CD4-positive, CD25-positive, alpha-beta regulatory T cell (primary cell): Measurements from ENCODE around the gene ING3. TPM values are rescaled to one million over a fixed set of nuclear protein-coding genes. Genes with fewer than 3 reads are reported as not detected.

Experiments used
- ATAC-seq, 2 donors: fragments of 150-1000 bp; cut with Tn5 transposase; one replicate each; pipeline ENCODE4 v1.10.0; 2021; ENCODE audit warnings: low read depth in 2 of 2, moderate number of reproducible peaks in 2 of 2, moderate library complexity in 1 of 2
- DNase-seq, 3 donors: peaks; one replicate each; pipeline versions ENCODE4 v3.0.0 to v3.0.0-alpha.2; 2012 to 2022; ENCODE audit warnings: mixed read lengths in 1 of 3
- H3K27ac ChIP-seq: one replicate; pipeline ENCODE4 v1.7.0; 2013; ENCODE audit warnings: mild to moderate bottlenecking, low read length; ENCODE audit not compliant: insufficient read depth, poor library complexity, severe bottlenecking
- H3K27me3 ChIP-seq: one replicate; pipeline ENCODE4 v1.7.0; 2013; ENCODE audit warnings: low read length; ENCODE audit not compliant: control insufficient read depth, insufficient read depth
- H3K36me3 ChIP-seq: one replicate; pipeline ENCODE4 v1.7.0; 2013; ENCODE audit warnings: mild to moderate bottlenecking, low read length, moderate library complexity; ENCODE audit not compliant: control insufficient read depth, insufficient read depth
- H3K4me1 ChIP-seq: 2 replicates; pipeline ENCODE4 v1.7.0; 2013; ENCODE audit warnings: mild to moderate bottlenecking, low read length; ENCODE audit not compliant: insufficient read depth, control insufficient read depth, poor library complexity, severe bottlenecking
- H3K4me3 ChIP-seq: one replicate; pipeline ENCODE4 v1.7.0; 2013; ENCODE audit warnings: low read depth, mild to moderate bottlenecking, low read length, moderate library complexity
- H3K9me3 ChIP-seq, 2 experiments: 1 replicate in 1 of 2; 2 replicates in 1 of 2; pipeline ENCODE4 v1.7.0; 2013; ENCODE audit warnings: low read length in 2 of 2, mild to moderate bottlenecking in 1 of 2, moderate library complexity in 1 of 2; ENCODE audit not compliant: control insufficient read depth in 2 of 2
- H3K27ac Mint-ChIP-seq, 3 donors: one replicate each; pipeline ENCODE4 v1.8.0; 2020 to 2022; ENCODE audit warnings: mild to moderate bottlenecking in 3 of 3, mixed read lengths in 3 of 3, moderate library complexity in 2 of 3
- H3K27me3 Mint-ChIP-seq: one replicate; pipeline ENCODE4 v1.8.0; 2022; ENCODE audit warnings: mild to moderate bottlenecking, mixed read lengths
- H3K36me3 Mint-ChIP-seq: one replicate; pipeline ENCODE4 v1.8.0; 2020; ENCODE audit warnings: mixed read lengths
- H3K4me1 Mint-ChIP-seq, 4 donors: one replicate each; pipeline ENCODE4 v1.8.0; 2020 to 2022; ENCODE audit warnings: mixed read lengths in 4 of 4, mild to moderate bottlenecking in 1 of 4
- H3K4me3 Mint-ChIP-seq, 4 donors: one replicate each; pipeline ENCODE4 v1.8.0; 2020 to 2022; ENCODE audit warnings: mild to moderate bottlenecking in 4 of 4, mixed read lengths in 4 of 4, moderate library complexity in 3 of 4
- H3K9me3 Mint-ChIP-seq, 7 donors: one replicate each; pipeline ENCODE4 v1.8.0; 2020 to 2022; ENCODE audit warnings: mixed read lengths in 7 of 7, mild to moderate bottlenecking in 3 of 7, moderate library complexity in 2 of 7
- polyA plus RNA-seq, 4 donors: library from polyadenylated mRNA; unstranded; fragments of 300-500 nt; fragmentation: Illumina TruSeq; gene quantifications; one replicate each; pipeline ENCODE4 v1.2.3, GENCODE V29; 2021
- total RNA-seq: library from RNA; stranded (reverse); gene quantifications from one replicate; pipeline ENCODE4 v1.2.3, GENCODE V29; 2022

ING3 gene
- total and polyA plus RNA-seq, 5 donors from 2014 or later, result 30.4 to 49.3 (median 40.2) TPM

GRCh38 chr7:120985839-120986238, 35.3 kb downstream of the ING3 start:
- Histone ChIP-seq H3K27me3 (peaks cover 29% of the 10 kb centered on the region), H3K36me3 (no peaks in the 10 kb centered on the region), H3K4me1 (peaks cover 14% of the 10 kb centered on the region), H3K4me3 (no peak overlapping the region), H3K27ac (no peak overlapping the region), H3K9me3 (no peaks in the 10 kb centered on the region)
- Mint-ChIP-seq H3K27ac (no peak overlapping the region), H3K4me1 (peaks cover 12 to 25% (median 19%) of the 10 kb centered on the region in 4 donors), H3K9me3 (peaks cover 0 to 4% (median 0%) of the 10 kb centered on the region in 7 donors), H3K27me3 (peaks cover 48% of the 10 kb centered on the region), H3K4me3 (no peak overlapping the region), H3K36me3 (no peaks in the 10 kb centered on the region)
- ATAC-seq, result no peak
- no peak for DNase-seq

GRCh38 chr7:120986650-120987049, 36.1 kb downstream of the ING3 start:
- Histone ChIP-seq H3K36me3 (no peaks in the 10 kb centered on the region), H3K4me1 (peaks cover 14% of the 10 kb centered on the region)
- peaks cover 56% of the 10 kb centered on the region for H3K27me3 Mint-ChIP-seq

DNA sequence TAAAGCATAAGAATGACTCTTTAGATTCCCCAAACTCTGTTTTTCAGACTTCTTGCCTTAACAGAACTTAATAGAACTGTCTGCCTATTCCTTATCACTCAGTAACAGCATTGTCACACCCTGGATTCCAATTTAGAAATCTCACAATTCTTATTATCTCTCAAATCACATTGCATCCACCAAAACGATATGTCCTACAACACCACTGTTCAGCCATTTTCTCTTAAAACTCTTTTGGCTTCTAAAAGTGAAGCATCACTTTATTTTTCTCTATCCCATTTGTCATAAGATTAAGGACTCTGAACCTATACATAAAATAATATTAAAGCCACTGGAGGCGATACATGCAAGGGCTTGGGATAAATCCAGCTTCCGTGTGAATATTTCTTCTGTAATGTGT, 36.7 kb downstream of the ING3 start:
- Histone ChIP-seq H3K9me3 (no peaks in the 10 kb centered on the region), H3K27me3 (peaks cover 37% of the 10 kb centered on the region), H3K4me1 (peaks cover 14% of the 10 kb centered on the region), H3K36me3 (no peaks in the 10 kb centered on the region), H3K4me3 (no peak overlapping the region), H3K27ac (no peak overlapping the region)
- peaks cover 0 to 4% (median 0%) of the 10 kb centered on the region in 7 donors for H3K9me3 Mint-ChIP-seq
- H3K27ac Mint-ChIP-seq, result no peak overlapping the region
- ATAC-seq (no peak), DNase-seq (no peak)
- H3K4me1 Mint-ChIP-seq, result peaks cover 8 to 20% (median 16%) of the 10 kb centered on the region in 4 donors
- H3K36me3 Mint-ChIP-seq, result no peaks in the 10 kb centered on the region
- H3K27me3 Mint-ChIP-seq, result peaks cover 62% of the 10 kb centered on the region
- H3K4me3 Mint-ChIP-seq, result no peak overlapping the region

More at GRCh38 chr7:120986650-120987049, 36.1 kb downstream of the ING3 start:
- no peak for ATAC-seq
- Mint-ChIP-seq H3K27ac (no peak overlapping the region), H3K9me3 (peaks cover 0 to 4% (median 0%) of the 10 kb centered on the region in 7 donors), H3K4me1 (peaks cover 12 to 25% (median 19%) of the 10 kb centered on the region in 4 donors), H3K4me3 (no peak overlapping the region), H3K36me3 (no peaks in the 10 kb centered on the region)
- DNase-seq, result no peak
- Histone ChIP-seq H3K27me3 (peaks cover 32% of the 10 kb centered on the region), H3K27ac (no peak overlapping the region), H3K4me3 (no peak overlapping the region), H3K9me3 (no peaks in the 10 kb centered on the region)

DNA sequence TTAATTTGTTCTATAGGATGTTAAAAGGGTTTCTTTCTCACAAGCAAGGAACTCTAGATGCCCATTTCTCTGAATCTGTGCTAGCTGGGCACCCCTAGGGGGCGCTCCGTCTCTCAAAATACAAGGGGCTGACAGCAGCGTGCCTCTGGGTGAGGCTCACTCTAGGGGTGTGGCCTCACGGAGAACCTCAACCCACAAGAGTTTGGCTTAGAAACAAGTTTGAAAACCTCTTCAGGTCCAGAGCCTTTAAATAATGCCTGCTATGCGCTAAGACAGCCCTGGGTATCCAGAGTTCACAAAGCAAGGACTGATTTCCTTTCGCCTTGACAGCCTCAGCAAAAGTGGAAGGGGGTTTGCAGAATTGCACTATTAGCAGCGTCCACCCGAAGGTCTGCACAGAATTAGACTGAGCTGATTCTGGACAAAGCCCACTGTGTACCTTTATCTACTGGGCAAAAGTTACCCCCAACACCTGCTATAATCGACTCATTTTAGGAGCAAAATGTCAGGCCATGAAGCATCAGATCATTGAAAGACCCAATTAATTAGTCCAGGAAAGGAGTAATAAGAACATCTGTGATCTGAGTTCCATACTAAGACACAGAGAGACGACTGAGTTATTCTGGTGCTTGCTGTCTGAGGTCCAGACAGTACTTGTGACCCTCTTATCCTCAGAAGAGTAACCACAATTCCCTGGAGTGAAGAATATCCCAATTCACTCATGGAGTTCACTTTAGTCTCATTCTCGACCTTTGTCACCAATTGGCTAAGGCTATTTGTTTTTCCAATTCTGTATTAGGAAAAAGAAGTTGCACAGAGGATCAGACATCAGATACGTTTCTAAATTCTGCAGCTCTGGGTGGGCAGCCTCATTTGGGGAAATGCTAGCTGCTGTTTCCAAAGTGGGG, 37.4 kb downstream of the ING3 start:
- Histone ChIP-seq H3K36me3 (no peaks in the 10 kb centered on the region), H3K4me1 (peaks cover 14% of the 10 kb centered on the region), H3K9me3 (no peaks in the 10 kb centered on the region), H3K4me3 (peak overlapping the region; percentile 66), H3K27me3 (peaks cover 42% of the 10 kb centered on the region), H3K27ac (no peak overlapping the region)
- Mint-ChIP-seq H3K9me3 (peaks cover 0 to 4% (median 0%) of the 10 kb centered on the region in 7 donors), H3K27ac (no peak overlapping the region), H3K4me3 (peak overlapping the region in 3 of 4 donors; percentile 69 to 89 (median 82)), H3K4me1 (peaks cover 6 to 19% (median 16%) of the 10 kb centered on the region in 4 donors), H3K27me3 (peaks cover 69% of the 10 kb centered on the region), H3K36me3 (no peaks in the 10 kb centered on the region)
- peak; percentile 71 to 95 (median 83) for DNase-seq
- ATAC-seq, result peak; percentile 98 to 99

DNA sequence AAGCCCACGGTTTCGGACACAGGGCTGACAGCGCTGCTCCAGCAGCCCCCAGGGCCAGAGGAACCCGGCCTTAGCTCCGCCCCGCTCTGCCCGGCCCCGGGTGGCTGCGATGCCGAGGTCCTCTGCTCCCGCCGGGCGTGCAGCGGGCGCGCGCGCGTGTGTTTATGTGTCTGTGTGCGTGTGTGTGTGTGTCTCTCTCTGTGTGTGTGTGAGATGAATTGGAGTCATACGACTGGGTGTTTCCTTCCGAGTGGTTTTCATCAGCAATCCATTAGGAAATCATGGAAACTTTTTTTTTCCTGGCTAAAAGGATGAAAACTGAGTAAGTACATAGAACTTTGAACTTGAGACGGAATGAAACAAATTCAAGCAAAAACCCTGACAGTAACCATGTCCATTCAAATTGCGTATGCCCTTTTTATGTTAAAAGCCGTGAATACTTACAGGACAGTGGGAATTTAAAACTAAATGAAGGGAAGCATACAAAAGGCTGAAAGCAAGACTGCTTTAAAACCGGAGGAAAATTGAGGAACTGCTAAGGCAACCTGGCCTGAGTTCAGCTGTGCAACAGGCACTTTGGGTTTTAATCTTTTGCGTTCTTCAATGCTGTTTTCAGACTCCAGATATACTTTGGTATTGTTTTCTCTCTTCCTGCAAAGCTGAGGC, 38.1 kb downstream of the ING3 start, which contains the start of gene CPED1:
CPED1 (plus strand) TSS at position 121 of the 666 bp plus-strand sequence. CDS start 911 bp downstream, outside the sequence.
- no peaks in the 10 kb centered on the region for H3K36me3 ChIP-seq
- H3K27ac ChIP-seq, result no peak within 1 kb of the TSS
- Mint-ChIP-seq H3K27me3 (peaks cover 77% of the 10 kb centered on the region), H3K36me3 (no peaks in the 10 kb centered on the region), H3K9me3 (peaks cover 0 to 4% (median 0%) of the 10 kb centered on the region in 7 donors), H3K4me3 (peak within 1 kb of the TSS; percentile 6 to 89 (median 76)), H3K27ac (no peak within 1 kb of the TSS), H3K4me1 (peaks cover 6 to 19% (median 16%) of the 10 kb centered on the region in 4 donors)
- H3K9me3 ChIP-seq, result no peaks in the 10 kb centered on the region
- no peak for ATAC-seq
- H3K4me1 ChIP-seq, result peaks cover 14% of the 10 kb centered on the region
- peaks cover 42% of the 10 kb centered on the region for H3K27me3 ChIP-seq
- peak in 2 of 3 donors; percentile 8 to 41 for DNase-seq
- peak within 1 kb of the TSS; percentile 66 for H3K4me3 ChIP-seq

DNA sequence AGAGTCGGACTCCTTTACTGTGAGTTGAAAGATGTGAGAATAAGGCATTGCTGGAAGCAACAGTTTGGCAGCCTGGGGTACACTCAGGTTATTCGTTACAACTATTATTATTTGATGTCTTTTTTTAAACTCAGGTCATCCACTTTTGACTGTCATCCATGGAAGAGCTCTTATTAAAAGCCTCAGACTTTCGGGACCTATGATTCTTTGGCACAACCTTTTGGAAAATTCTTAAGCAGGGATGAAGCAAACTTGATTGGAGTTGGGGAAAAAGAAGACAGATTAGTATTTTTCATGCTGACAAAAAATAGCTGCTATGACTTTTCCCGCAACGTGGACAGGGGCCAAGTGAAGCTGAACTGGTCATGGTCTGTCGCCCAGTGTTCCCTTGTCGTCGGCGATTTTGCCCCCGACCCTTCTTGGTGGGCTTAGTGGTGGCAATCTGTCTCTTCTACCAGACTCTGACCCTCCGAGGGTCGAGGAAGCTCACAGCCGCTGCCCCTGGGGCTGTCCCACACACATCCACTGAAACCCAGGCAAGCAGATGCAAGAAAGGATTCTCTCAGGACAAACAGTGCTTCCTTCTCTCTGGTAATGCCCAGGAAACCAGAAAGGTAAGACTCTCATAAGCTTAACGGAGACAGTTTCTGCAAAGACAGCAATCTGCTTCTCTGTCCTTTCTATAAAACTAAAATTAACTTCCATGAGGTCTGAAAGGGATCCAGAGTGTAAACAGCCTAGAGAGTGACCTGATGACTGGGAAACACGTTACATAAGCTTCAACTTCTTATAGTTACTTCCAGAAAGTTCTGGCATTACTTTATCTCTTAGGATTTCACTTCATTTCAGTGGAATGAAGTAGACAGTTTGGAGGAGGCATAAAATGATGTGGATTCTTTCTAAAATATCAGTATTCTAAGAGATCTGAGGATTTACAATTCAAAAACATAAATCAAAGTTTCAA, 39.0 kb downstream of the ING3 start:
- no peak for ATAC-seq
- Histone ChIP-seq H3K4me1 (peaks cover 14% of the 10 kb centered on the region), H3K4me3 (peak overlapping the region; percentile 13), H3K27ac (no peak overlapping the region), H3K27me3 (peaks cover 45% of the 10 kb centered on the region), H3K9me3 (no peaks in the 10 kb centered on the region), H3K36me3 (no peaks in the 10 kb centered on the region)
- Mint-ChIP-seq H3K4me3 (peak overlapping the region in 1 of 4 donors; percentile 43), H3K36me3 (no peaks in the 10 kb centered on the region), H3K4me1 (peaks cover 6 to 19% (median 16%) of the 10 kb centered on the region in 4 donors), H3K27me3 (peaks cover 84% of the 10 kb centered on the region), H3K27ac (no peak overlapping the region), H3K9me3 (peaks cover 0 to 6% (median 0%) of the 10 kb centered on the region in 7 donors)
- DNase-seq, result no peak
